ENCODE data around the gene OR8G1. TPM values are rescaled to one million over a fixed set of nuclear protein-coding genes. Genes with fewer than 3 reads are reported as not detected.

The OR8G1 gene
- total and polyA plus RNA-seq, 4 donors: not detected

- TF ChIP-seq HNF4G (IDR thresholded peaks at IDR 0.05): no peak
- TF ChIP-seq RAD21 (IDR thresholded peaks at IDR 0.05): no peak
- no peak for TF ChIP-seq MAX (IDR thresholded peaks at IDR 0.05)
- no peaks in the 10 kb centered on the region for H3K36me3 ChIP-seq (ENCODE audit: control insufficient read depth in 4 of 4, insufficient read depth in 3 of 4, low read depth in 1 of 4, low read length in 3 of 4)
- H3K4me1 ChIP-seq (ENCODE audit: control insufficient read depth in 4 of 4, insufficient read depth in 4 of 4, low read length in 3 of 4): no peaks in the 10 kb centered on the region
- no peak overlapping the region for H3K27ac ChIP-seq (ENCODE audit: low read depth in 1 of 2, low read length in 2 of 2)
- no peak for DNase-seq (ENCODE audit: low spot score)
- WGBS: 72% methylated on average over 6 of the region's 6 CpGs
- H3K9me3 ChIP-seq (ENCODE audit: control insufficient read depth in 4 of 4, low read length in 3 of 4): no peaks in the 10 kb centered on the region
- H3K9ac ChIP-seq (ENCODE audit: low read depth in 1 of 2, low read length in 2 of 2): no peak overlapping the region
- H3K27me3 ChIP-seq (ENCODE audit: control insufficient read depth in 4 of 4, insufficient read depth in 4 of 4, low read length in 3 of 4): peaks cover 0 to 6% (median under 1%) of the 10 kb centered on the region in 4 donors
- H3K4me3 ChIP-seq (ENCODE audit: low read depth in 1 of 3, low read length in 3 of 3): no peak overlapping the region
Measured at GRCh38 chr11:124193221-124194010, 47.5 kb upstream of the OR8G1 start.

GRCh38 chr11:124194293-124195188 lies 46.4 kb upstream of the OR8G1 start:
- Histone ChIP-seq H3K4me1 (ENCODE audit: control insufficient read depth in 4 of 4, insufficient read depth in 4 of 4, low read length in 3 of 4) (no peaks in the 10 kb centered on the region), H3K36me3 (ENCODE audit: control insufficient read depth in 4 of 4, insufficient read depth in 3 of 4, low read depth in 1 of 4, low read length in 3 of 4) (no peaks in the 10 kb centered on the region), H3K4me3 (ENCODE audit: low read depth in 1 of 3, low read length in 3 of 3) (no peak overlapping the region), H3K27me3 (ENCODE audit: control insufficient read depth in 4 of 4, insufficient read depth in 4 of 4, low read length in 3 of 4) (peaks cover 0 to 6% (median 0%) of the 10 kb centered on the region in 4 donors), H3K27ac (ENCODE audit: low read depth in 1 of 2, low read length in 2 of 2) (no peak overlapping the region), H3K9me3 (ENCODE audit: control insufficient read depth in 4 of 4, low read length in 3 of 4) (no peaks in the 10 kb centered on the region), H3K9ac (ENCODE audit: low read depth in 1 of 2, low read length in 2 of 2) (no peak overlapping the region)
- DNase-seq (ENCODE audit: low spot score): no peak
- TF ChIP-seq EGR1 (IDR thresholded peaks at IDR 0.05; ENCODE audit: low read depth in 2 of 2) (no peak), MAX (IDR thresholded peaks at IDR 0.05) (no peak), ZBTB33 (IDR thresholded peaks at IDR 0.05) (no peak), RAD21 (IDR thresholded peaks at IDR 0.05) (no peak), HNF4A (conservative IDR thresholded peaks at IDR 0.05) (no peak)
- WGBS: 76% methylated on average over 6 of the region's 6 CpGs

GRCh38 chr11:124195189-124195734 lies 45.6 kb upstream of the OR8G1 start:
- H3K9me3 ChIP-seq (ENCODE audit: control insufficient read depth in 4 of 4, low read length in 3 of 4): no peaks in the 10 kb centered on the region
- DNase-seq (ENCODE audit: low spot score): peak; percentile 67
- peaks cover 0 to 6% (median 0%) of the 10 kb centered on the region in 4 donors for H3K27me3 ChIP-seq (ENCODE audit: control insufficient read depth in 4 of 4, insufficient read depth in 4 of 4, low read length in 3 of 4)
- no peaks in the 10 kb centered on the region for H3K4me1 ChIP-seq (ENCODE audit: control insufficient read depth in 4 of 4, insufficient read depth in 4 of 4, low read length in 3 of 4)
- H3K9ac ChIP-seq (ENCODE audit: low read depth in 1 of 2, low read length in 2 of 2): no peak overlapping the region
- H3K36me3 ChIP-seq (ENCODE audit: control insufficient read depth in 4 of 4, insufficient read depth in 3 of 4, low read depth in 1 of 4, low read length in 3 of 4): no peaks in the 10 kb centered on the region
- TF ChIP-seq RAD21 (IDR thresholded peaks at IDR 0.05) (peak; percentile 69 to 83), ZBTB33 (IDR thresholded peaks at IDR 0.05) (no peak), CTCF (IDR thresholded peaks at IDR 0.05; ENCODE audit: low read depth, low read length, missing input control) (peak; percentile 58)
- H3K4me3 ChIP-seq (ENCODE audit: low read depth in 1 of 3, low read length in 3 of 3): no peak overlapping the region
- WGBS: 17% methylated on average over 4 of the region's 4 CpGs
- no peak overlapping the region for H3K27ac ChIP-seq (ENCODE audit: low read depth in 1 of 2, low read length in 2 of 2)

All from liver (tissue), 9 donors.